ENCODE data around the gene TSC2.
"Not testable (repeated sequence)": the region's sequence is repeated elsewhere in the genome, so short reads cannot be mapped to it uniquely, and the experiment has no call there.

TSC2 gene

DNA sequence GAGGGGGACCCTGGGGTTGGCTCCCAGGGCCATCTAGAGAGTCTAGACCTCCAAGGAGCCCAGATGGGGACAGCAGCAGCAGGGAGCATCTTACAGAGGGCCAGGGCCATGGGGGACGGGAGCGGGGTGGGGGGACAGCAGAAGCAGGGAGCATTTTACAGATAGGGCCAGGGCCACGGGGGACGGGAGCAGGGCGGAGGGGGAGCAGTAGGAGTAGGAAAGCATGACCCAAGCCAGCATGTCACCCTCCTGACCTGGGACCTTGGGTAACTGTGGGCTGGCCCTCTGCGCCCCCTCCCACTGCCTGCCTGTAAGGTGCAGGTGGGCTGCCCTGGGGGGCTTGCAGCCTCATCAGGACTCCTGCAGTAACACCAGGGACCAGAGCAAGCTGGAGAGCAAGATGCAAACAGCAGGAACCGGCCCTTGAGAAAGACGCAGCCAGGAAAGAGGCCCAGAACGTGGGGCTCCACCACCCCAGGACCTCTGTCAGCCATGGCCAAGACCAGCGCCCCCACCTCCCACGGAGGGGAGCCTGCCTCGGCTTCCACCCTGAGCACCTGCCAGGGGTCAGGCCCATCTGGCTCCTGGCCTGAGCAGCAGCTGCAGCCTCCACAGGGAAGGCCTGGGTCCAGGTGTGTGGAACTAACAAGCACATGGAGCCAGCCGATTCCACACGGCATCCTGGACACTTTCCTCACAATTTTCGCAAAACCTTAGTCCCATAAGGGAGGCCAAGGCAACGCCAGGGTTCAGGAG is 40.5 kb upstream of the TSC2 start:
- DNase-seq (ENCODE audit: extremely low read depth, low read depth) = no peak
- TF ChIP-seq, protein P1, sequence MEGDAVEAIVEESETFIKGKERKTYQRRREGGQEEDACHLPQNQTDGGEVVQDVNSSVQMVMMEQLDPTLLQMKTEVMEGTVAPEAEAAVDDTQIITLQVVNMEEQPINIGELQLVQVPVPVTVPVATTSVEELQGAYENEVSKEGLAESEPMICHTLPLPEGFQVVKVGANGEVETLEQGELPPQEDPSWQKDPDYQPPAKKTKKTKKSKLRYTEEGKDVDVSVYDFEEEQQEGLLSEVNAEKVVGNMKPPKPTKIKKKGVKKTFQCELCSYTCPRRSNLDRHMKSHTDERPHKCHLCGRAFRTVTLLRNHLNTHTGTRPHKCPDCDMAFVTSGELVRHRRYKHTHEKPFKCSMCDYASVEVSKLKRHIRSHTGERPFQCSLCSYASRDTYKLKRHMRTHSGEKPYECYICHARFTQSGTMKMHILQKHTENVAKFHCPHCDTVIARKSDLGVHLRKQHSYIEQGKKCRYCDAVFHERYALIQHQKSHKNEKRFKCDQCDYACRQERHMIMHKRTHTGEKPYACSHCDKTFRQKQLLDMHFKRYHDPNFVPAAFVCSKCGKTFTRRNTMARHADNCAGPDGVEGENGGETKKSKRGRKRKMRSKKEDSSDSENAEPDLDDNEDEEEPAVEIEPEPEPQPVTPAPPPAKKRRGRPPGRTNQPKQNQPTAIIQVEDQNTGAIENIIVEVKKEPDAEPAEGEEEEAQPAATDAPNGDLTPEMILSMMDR (IDR thresholded peaks at IDR 0.05; ENCODE audit: low read depth, low read length) = no peak

DNA sequence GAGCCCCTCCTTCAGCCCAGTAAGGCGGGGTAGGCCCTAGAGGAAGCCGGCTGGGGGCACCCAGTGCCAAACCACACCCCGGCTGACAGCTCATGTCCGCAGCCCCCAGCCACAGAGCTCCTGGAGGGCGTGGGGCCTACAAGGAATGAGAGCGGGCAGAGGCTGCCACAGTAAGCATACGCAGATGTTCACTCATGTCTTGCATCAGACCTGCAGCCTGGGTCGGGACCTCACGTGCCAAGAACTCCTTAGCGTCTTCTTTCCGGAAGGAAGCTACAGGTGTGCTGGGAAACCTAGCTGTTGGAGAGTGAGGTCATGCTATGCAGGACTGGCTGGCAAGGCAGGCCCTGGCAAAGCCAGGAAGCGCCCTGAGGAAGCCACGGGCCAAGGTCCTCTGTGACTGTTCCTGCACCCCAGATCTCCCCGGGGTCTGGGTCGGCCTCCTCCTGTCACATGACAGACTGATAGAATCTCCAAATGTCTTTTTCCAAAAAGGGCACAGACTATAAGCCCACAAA is 39.7 kb upstream of the TSC2 start:
- TF ChIP-seq, protein P1 (IDR thresholded peaks at IDR 0.05; ENCODE audit: low read depth, low read length) = no peak
- DNase-seq (ENCODE audit: extremely low read depth, low read depth) = peak; percentile 69

DNA sequence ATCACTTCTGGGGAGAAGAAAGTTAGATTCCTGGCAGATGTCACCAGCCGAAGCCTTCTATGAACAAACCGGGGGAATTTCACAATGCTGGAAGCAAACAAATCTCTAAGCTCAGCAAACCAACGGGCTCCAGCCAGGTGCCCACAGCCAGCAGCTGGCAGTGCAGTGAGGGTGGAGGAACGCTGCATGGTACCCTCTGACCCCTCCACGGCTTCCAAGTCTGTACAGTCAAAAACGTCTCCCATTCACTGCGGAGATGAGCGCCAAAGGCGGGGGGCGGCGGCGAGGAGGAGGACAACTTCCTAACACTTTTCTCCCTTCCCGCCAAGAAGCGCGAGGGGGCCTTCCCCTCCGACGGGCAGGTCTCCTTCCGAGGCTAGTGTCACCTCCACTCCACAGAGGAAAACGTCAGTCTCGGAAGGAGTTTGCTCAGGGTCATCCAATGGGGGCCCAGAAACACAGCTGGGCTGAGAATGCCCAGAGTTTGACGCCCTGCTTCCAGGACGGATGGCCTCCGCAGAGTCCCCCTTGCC is 39.1 kb upstream of the TSC2 start:
- no peak for DNase-seq (ENCODE audit: extremely low read depth, low read depth)
- TF ChIP-seq, protein P1 (IDR thresholded peaks at IDR 0.05; ENCODE audit: low read depth, low read length) = no peak

DNA sequence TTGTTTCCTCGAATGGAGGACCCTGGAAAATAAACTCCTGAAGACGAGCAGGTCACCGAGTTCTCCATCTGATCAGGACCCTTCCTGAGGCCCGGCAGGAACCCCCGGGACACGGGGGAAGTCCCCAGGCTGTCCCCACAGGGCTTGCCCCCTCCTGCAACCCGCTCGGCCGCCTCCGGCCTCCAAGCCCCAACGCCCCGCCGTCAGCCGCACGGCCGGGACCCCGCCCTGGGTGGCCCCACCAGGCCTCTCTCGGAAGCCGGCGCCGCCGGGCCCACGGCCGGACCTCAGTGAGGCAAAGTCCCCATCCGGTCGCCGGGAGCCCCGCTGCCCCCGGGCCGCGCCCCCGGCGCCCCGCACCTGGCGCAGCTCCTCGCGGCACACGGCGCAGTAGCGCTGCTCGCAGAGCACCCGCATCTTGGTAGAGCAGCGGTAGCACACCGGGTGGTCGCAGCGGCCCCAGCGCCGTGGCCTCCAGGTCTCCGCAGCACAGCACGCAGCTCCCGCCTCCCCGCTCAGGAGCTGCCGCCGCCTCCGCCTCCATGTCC is 38.5 kb upstream of the TSC2 start:
- no peak for DNase-seq (ENCODE audit: extremely low read depth, low read depth)

DNA sequence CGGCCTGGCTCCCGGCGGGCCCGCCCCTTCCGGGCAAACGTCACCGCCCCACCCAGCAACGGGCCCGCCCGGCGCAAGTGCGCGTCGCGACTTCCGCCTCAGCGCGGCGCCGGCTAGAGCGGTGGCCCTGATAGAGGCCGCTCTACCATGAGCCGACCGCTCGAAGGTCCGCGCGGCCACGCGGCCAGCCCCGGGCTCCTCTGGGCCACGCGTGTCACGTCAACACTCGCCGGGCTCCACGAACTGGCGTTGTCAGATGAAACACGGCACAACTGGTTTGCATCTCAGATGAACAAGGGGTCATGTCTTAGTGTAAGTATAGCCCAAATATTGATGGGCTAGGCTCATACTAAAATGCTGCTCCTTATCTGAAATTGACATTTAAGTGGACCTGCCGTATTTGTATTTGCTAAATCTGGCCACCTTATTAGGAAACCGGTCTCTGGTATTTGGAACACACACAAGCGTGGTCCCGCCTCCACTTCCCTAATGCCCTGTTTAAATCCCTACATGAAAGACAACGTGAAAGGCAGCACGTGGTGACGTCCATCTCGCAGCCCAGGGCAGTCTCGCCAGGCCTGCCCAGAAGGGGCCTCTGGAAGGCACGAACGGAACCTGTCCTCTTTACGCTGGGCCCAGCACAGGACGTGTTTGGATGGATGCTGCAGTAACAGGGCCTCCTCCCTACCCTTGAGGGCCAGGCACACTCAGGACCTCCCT is 37.8 kb upstream of the TSC2 start, which contains the start of gene ZNF598:
Gene ZNF598 (minus strand): TSS at position 31 of the 720 bp plus-strand sequence.
- TF ChIP-seq, protein P1 (IDR thresholded peaks at IDR 0.05; ENCODE audit: low read depth, low read length) = no peak; the same call in 1 of the 2 replicates
- DNase-seq (ENCODE audit: extremely low read depth, low read depth) = peak; percentile 66

More for the DNA sequence above, 38.5 kb upstream of the TSC2 start:
- TF ChIP-seq, protein P1 (IDR thresholded peaks at IDR 0.05; ENCODE audit: low read depth, low read length) = no peak

DNA sequence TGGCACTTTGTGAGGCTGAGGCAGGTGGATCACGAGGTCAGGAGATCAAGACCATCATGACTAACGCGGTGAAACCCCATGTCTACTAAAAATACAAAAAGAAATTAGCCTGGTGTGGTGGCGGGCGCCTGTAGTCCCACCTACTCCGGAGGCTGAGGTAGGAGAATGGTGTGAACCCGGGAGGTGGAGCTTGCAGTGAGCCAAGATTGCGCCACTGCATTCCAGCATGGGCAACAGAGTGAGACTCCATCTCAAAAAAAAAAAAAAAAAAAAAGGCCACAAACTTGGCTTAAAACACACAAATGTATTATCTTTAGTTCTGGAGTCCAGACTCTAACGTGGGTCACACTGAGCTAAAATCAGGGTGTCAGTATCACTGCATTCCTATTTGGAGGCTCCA is 36.1 kb upstream of the TSC2 start:
- DNase-seq (ENCODE audit: extremely low read depth, low read depth) = not testable (repeated sequence)

DNA sequence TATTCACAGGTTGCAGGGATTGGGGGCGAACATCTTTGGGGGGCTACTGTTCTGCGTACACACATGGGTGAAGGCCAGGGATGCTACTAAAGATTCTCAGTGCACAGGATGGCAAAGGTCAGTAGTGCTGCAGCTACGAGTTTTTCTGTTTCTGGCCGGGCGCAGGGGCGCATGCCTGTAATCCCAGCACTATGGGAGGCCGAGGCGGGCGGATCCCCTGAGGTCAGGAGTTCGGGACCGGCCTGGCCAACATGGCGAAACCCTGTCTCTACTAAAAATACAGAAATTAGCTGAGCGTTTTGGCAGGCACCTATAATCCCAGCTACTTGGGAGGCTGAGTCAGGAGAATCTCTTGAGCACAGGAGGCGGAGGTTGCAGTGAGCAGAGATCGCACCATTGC is 34.3 kb upstream of the TSC2 start:
- no peak for DNase-seq (ENCODE audit: extremely low read depth, low read depth)
- TF ChIP-seq, protein P1 (IDR thresholded peaks at IDR 0.05; ENCODE audit: low read depth, low read length) = no peak

Measured in AG09319 (cell line).